Thyroid gland (tissue), 4 donors: ENCODE results near the gene PHLDB3.
"Not testable (repeated sequence)": the region's sequence is repeated elsewhere in the genome, so short reads cannot be mapped to it uniquely, and the experiment has no call there.

Experiments
- CTCF ChIP-seq, 6 experiments: fragments of 200-600 bp in 3 of 6; fragments of 450-650 bp in 3 of 6; sonication (generic) in 3 of 6; IDR thresholded peaks; one replicate each; pipeline ENCODE4 v1.5.1; 2016 to 2019; ENCODE audit warnings: antibody characterized with exemption in 6 of 6, mild to moderate bottlenecking in 2 of 6, inconsistent platforms in 1 of 6, moderate library complexity in 1 of 6
- POLR2A ChIP-seq, 2 donors: fragments of 450-650 bp; IDR thresholded peaks; one replicate each; pipeline ENCODE4 v1.6.1; 2017; ENCODE audit warnings: antibody characterized with exemption in 2 of 2, mild to moderate bottlenecking in 2 of 2, moderate library complexity in 1 of 2

DNA sequence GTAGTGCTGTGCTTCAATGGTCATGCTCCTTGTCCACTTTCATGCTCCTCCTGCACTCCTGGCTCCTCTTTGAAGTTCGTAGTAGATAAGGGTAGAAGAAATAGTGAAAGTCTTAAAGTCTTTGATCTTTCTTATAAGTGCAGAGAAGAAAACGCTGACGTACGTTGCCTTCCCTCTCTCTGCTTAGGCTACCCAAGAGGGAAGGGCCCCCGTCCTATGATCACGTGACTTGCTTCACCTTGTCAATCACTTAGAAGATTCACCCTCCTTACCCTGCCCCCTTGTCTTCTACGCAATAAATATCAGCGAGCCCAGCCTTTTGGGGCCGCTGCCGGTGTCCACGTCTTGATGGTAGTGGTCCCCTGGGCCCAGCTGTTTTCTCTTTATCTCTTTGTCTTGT, 67.3 kb downstream of the PHLDB3 start:
- TF ChIP-seq CTCF, POLR2A (IDR thresholded peaks at IDR 0.05): not testable (repeated sequence)
